HG03469 (cell line): ENCODE measurements around the gene TASP1.

ENCODE experiments used
- ATAC-seq: cut with Tn5 transposase; IDR thresholded peaks from one replicate; pipeline ENCODE4 v1.9.1; 2021; ENCODE audit warnings: mild to moderate bottlenecking, moderate library complexity, moderate number of reproducible peaks; ENCODE audit not compliant: unreplicated experiment

The TASP1 gene

DNA sequence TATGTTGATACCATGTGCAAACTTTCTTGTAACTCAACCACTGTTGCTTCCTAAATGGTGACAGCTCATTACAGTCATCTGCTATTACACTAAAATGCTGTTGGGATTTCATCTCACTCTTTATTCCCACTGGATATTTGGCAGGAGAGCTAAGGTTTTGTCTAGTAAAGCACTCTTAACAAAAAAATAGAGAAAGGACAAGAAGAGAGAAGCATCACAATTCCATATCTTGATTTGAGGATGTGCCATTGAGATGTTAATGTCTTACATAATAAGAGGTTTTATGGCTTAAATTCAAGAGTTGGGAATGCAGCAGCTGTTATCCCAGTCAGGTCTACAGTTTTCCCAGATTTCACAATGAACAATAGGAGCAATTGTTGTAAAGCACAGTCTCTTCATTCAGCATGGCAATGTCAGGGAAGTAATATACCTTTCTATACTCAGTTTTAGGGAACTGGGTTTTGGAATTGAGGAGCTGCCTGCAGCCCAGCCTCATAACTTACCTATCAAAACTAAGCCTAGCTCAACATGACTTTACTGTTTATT lies 282.7 kb downstream of the TASP1 start:
- no peak for ATAC-seq

DNA sequence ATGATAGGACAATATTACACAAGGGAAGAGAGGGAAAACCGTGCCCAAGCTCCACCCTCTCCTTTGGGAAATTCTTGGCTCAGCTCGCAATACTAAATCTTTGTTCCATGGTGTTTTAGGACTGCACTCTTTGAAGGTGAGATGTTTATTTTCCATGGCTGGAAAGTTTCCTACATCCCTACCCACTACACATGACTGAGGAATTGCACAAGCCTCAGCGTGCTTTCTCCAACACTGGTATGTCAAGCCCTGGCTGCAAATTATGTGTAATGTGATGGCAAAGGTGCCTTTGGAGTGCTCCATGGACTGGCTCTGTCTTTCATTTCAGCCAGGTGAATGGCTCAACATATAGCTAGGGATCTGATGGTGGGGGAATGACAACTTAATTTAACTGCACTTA lies 283.3 kb downstream of the TASP1 start:
- ATAC-seq = no peak

- no peak for ATAC-seq
These were observed 285.3 kb downstream of the TASP1 start for GRCh38 chr20:13353261-13353945.

- no peak for ATAC-seq
These were observed 289.5 kb downstream of the TASP1 start for GRCh38 chr20:13349235-13349604.

DNA sequence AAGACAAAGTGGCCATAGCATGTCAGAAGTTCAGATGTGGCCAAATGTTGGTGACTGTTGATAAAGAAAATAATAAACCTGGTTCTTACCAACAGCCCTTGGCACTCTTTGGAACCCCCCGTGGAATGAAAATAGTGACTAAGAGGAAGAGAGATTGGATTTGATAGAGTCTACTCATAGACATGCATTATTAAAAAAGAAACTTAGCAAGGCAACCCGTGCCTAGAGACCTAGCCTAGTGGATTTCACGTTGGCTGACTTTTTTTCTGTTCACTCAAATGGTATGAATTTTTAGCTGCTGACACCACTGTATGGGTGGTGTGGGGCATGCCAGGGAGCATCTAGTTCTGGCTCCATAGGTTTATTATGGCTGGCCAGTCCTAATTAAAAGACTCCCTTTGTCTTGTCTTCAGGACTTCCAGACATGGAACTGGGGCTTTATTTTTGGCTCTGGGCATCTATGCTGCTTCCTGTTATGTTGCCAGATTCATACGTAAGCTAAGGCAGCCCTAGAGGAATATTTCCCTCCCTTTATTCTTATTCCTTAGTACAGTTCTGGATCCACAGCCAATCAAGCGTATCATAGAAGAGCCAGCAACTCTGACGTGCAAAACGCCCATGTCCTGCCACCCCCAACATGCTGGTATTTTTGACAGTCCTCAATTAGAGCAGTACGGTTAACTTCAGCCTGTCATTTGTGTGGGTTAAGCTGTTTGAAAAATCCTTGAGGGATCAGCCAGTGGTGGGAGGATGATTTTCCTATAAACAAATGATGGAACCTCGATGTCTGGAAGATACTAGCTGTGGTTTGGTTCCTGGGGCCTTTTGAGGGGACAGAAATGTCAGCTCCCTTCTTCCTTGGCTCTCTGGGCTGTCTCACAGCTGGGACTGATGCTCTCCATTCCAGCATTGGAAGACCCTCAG lies 290.2 kb downstream of the TASP1 start:
- ATAC-seq = no peak

GRCh38 chr20:13344671-13345070 lies 294.1 kb downstream of the TASP1 start:
- ATAC-seq = no peak

DNA sequence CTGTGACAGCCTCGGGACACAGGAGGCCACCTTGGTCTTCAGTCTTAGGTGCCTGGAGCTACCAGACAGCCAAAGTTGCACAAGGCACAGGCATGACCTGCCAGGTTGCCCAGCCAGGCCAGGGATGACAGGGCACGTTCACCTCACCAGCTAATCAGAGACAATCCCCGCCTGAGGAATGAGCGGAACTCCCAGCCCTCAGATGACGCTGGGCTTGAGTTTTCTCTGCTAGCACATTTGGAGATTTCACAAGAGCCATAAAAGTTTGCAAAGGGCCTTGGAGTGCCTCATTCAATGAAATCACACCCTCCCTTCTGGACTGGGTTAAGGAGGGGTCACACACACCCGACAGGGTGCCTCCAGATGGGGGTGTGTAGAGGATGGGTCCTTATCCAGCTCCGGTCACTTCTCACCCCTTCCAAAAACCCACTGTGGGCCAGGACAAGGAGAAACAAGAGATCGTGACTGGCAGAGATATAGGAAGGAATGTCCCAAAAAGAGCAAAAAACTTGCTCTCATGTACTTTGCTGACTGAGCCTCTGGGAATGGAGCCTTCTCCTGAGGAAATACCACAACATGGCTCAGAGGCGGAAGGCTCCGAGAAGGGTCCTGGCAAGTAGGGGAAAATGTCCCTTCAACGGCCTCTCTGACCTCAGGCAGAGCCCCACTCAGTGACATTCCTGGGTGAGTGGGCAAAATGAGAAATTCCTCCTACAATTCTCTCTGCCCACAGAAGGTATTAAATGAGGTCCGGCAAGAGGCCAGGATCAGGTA lies 296.1 kb downstream of the TASP1 start:
- no peak for ATAC-seq

GRCh38 chr20:13341737-13342393 lies 296.9 kb downstream of the TASP1 start:
- no peak for ATAC-seq

DNA sequence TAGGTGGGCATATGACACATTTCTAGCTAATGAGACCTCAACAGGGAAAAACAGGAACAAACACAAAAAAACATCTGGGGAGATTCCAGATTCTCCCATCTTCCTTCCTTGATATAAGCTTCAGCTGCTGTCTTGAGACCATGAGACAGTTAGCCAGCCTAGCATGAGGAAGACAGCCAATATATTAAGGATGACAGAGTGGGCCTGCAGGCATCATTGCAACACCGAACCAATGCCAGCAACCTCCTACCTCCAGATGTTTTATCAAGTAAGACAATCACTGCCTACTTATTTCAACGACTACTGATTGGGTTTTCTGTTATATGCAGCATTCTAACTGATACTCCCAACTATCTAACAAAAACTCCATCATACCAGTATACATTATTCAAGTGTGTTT lies 298.6 kb downstream of the TASP1 start:
- no peak for ATAC-seq
